Dermis microvascular lymphatic vessel endothelial cell (primary cell): ENCODE results near the gene DEXI. TPM values are rescaled to one million over a fixed set of nuclear protein-coding genes. Genes with fewer than 3 reads are reported as not detected.
A peak's percentile ranks its signal among the peaks of the same experiment; 100 is the strongest.
"Not testable (repeated sequence)": the region's sequence is repeated elsewhere in the genome, so short reads cannot be mapped to it uniquely, and the experiment has no call there.

ENCODE experiments used
- DNase-seq, 2 donors: peaks; one replicate each; pipeline versions ENCODE4 v3.0.0 to v3.0.0-alpha.2; 2010; ENCODE audit warnings: low read depth in 2 of 2
- total RNA-seq: library from RNA; depleted of rRNA; stranded (reverse); fragments of >200 nt; gene quantifications from 2 replicates; pipeline ENCODE4 v1.2.1, GENCODE V29; 2014

The DEXI gene
- total RNA-seq, 1 donor from 2014 or later, result 26.6 TPM

- DNase-seq, result not testable (repeated sequence)
Observed at GRCh38 chr16:10941935-10942351, 325 bp downstream of the DEXI start.

GRCh38 chr16:10941127-10941933 lies 938 bp downstream of the DEXI start:
- DNase-seq, result no peak

DNA sequence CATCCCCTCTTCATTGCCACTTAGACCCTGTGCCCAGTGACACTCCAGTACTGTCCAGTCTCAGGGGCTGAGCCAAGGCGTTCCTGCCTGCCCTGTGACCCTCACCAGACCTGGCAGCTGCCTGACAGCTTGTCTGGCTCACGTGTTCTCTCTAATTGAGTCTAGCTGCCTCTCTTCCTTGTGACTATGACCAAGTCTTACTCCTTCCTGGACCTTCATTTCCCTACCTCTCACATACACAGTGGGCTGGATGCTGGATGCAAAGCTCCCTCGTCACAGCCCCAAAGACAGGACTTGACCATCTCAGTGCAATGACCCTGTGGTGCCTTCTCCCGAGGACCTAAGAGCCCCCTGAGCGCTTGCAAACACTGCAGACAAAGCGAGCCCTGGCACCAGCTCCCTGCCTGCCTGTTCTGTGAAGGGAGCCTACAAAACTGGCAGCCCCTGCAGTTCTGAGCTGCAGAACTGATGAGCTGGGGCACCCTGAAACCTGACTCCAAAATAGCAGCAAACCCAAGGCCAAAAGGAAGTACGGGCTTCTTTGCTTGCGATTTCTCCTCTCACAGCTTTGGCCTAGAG lies 1.7 kb downstream of the DEXI start:
- peak in 1 of 2 donors; percentile 22 for DNase-seq

GRCh38 chr16:10939649-10940234 lies 2.5 kb downstream of the DEXI start:
- no peak for DNase-seq

DNA sequence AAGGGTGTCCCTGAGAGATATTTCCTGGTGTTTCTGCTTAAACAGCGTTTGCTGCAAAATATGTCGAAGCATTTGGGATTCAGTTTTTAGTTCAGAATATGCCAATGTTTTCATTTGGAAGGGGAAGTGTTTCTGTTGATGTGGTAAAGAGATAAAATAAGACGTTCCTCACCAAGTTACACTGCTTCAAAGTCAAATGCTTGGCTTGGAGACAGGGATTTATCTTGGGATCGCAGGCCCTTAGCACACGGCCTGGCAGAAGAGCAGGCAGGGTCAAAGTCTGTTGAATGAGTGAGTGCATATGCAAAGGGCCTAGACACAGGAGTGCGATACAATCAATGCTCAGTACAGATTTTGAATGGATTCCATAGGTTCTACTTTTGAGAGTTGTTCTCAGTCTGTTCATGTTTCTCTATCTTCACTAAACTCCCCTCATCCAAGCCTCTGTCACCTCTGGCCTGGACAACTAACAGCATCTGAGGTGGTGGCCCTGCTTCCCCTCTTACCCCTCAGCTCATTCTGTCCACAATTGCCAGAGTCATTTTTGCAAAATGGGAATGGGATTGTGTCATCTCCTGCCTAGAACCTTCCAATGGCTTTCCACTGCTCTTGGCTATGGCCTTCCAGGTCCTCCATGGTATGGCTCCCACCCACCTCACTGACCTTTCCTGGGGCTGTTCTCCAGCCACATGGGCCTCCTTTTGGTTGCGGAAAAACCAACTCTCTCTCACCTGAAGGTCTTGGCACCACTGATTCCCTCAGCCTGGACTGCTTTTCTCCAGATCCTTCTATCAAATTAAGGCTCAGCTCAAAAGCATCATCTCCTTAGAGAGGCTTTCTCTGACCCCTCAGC lies 3.2 kb downstream of the DEXI start:
- no peak for DNase-seq

DNA sequence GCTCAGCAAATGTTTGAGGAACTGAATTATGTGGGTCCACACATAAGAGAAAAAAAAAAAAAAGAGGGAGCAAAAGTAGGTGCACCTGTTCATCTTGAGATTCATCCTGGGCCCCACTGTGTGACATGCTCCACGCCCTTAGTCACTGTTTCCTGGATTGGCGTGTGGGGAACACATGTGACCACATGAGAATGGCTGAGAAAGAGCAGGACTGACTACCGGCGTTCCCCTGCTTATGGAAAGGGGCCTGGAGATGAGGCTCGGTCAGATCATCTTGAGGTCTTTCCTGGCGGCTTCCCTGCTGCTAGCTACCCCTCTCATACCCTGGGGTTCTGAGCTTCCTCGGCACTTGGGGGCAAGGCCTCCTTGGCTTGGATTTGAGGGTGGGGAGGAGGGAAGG lies 3.9 kb downstream of the DEXI start:
- DNase-seq, result peak in 1 of 2 donors; percentile 39

DNA sequence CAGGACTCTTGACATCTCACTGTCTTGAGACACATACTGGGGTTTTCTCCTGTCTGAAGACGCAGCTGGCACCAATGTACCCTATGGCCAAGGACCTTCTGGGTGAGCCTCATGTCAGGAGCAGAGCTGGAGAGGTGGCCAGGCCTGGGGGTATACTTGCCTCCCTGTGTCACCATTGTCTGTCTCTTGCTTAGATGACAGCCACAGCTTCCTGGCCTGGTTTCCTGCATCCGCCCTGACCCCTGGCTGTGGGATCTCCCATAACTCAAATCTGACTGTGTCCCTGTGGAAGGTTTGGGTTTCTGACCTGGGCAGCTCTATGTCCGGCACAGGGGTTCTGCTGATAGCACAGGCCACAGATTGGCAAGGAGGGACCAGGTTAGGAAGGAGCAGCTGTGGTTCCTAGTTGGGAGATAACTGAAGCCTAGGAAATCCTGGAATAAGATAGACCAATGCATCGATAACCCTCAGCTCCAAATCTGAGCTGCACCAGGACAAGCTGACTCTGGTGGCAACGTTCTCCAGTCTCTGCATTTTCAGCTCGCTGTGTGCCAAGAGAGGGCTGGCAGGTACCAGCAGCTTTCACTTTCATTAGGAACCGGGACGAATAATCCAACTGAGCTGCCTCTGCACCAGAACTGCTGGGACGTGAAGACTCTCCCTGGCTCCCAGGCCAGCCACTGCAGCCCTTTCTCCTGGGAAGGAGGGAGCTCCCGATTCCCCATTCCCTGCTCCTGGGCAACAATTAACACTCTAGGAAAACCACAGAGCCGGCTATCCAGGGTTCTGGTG lies 5.0 kb downstream of the DEXI start:
- peak; percentile 19 to 20 for DNase-seq

- DNase-seq, result no peak
Observed at GRCh38 chr16:10936272-10936984, 5.8 kb downstream of the DEXI start.

DNA sequence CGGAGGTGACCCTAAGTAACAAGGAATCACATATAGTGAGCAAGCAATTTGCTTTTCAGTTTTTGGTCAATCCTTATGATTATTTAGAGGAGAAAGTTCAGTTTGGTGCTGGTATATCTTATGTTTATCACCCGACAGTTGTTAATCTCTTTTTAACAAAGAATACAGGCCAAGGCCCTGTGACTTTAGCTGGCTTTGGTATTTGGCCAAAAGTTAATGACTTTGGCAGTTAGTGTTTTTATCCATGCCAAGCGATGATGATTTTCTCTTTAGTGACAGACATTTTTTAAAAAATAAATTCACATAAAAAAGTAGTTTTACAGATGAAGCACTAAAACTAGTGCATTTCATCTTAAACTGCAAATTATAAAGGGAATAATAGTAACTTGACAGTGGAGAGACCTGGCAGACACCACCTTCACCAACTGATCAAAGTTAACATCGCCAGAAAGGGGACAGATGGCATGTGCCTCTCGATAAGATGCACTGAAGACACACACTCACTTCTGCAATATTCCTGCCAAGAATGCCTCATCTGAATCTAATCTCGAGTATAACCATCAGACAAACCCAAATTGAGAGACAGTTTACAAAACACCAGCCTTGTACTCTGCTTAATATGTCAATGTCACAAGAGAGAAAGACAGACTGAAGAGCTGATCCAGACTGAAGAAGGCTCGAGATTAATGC lies 6.9 kb downstream of the DEXI start:
- no peak for DNase-seq

DNA sequence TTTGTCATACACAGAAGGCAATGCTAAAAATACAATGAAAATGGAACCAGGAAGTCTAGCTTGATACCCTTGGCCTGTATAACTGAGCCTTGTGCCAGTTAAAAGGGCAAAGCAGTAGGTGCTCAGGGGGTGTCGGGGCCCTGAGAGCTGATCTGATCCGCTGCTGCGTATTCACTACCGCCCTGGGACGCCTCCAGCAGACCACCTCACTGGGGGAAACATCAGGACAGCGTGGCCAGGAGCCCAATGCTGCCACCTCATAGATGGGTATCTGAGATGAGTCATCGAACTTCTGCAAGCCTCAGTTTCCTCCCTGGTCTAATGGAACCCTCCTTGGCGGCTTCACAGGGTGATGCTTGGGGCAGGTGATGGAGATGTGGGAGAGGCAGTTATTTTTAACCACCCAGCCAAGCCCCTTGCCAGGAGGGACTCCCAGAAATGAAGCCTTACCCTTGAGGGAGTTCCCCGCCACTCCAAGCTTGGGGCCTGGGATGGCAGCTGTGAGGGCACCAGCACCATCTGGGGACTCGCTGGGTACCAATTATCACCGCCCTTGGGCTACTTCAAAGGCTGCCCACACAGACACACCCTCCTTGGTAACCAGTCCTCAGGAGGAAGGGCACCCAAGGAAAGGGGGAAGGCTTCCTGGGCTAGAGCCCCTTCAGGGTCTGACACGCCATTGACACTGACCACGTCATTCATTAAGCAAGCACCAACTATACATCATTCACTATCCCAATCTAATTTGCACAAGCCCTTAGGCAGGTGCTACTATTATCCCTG lies 7.8 kb downstream of the DEXI start:
- no peak for DNase-seq

DNA sequence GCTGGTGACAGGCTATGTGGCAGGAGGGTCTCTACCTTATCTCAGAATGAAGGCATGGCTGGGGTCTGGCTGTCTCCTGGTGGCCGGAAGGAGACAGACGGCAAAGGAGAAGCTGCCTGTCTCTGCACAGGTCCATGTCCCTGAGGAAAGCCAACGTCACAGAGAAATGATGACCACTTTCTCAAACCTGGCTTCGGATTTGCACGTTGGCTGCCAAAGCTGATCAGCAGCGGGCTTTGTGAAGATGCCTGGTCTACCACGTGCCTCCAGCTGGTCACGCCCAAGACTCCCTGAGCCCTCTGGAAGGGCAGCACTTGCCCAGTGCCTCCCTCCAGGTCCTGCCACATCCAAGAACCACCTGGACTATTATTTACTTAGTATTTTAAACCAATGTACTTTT lies 8.4 kb downstream of the DEXI start:
- no peak for DNase-seq

DNA sequence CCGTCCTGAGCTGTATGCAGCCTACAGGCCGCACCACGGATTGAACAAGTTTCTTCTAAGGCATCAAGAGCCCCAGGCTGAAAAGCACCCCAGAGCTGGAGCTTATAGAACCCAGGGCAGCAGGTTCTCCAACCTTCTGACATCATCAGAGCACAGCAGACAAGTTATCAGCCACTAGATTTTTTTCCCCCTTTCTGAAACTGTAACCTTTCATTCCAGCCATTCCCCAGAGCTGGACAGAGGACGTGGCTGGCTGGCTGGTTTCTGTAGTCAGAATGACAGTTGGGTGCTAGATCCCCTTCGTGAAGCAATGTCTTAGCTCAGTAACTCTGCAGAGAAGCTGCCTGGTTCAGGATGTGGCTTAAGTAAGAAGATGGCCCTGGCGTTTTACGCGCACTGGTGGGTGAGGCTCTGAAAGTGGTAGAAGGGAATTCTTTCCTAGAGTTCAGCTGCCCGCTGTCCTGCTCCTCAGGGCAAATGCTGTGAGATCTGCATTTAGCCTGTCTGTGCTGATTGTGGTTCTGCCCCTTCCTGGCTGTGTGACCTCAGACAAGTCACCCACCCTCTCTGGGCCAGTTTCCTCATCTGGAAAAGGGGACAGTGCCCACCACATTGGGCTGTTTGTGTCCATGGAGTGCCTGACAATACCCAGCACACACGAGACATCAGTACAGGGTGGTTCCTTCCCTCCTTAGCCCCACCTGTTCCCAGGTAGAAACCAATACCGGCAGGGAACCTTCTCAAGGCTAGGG lies 9.1 kb downstream of the DEXI start:
- no peak for DNase-seq

DNA sequence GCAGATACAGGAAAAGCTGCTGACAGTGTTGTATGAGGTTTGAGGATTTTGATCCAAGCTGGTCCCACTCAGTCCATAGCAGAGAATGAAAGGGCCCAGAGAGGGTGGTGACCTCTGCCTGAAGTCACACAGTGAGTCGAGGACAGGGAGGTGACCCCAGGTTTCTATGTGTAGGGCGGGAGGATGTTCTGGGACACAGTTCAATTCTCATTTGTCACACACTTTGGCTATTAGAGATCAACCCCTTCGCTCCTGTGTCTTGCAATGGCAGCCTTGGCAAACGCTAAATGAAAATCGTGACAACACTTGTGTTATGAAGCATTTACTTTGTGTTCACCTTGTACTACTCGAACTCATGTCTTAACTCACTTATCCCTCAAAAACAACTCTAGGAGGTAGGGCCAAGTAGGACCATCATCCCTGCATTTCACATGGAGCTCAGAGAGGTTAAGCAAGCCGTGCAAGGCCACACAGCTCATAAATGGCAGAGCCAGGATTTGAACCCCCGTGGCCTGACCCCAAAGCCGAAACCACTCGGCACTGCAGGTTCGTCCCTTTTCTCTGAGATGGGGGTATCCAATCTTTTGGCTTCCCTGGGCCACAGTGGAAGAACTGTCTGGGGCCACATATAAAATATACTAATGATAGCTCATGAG lies 10.2 kb downstream of the DEXI start:
- DNase-seq, result no peak

GRCh38 chr16:10931134-10931533 lies 11.1 kb downstream of the DEXI start:
- no peak for DNase-seq

DNA sequence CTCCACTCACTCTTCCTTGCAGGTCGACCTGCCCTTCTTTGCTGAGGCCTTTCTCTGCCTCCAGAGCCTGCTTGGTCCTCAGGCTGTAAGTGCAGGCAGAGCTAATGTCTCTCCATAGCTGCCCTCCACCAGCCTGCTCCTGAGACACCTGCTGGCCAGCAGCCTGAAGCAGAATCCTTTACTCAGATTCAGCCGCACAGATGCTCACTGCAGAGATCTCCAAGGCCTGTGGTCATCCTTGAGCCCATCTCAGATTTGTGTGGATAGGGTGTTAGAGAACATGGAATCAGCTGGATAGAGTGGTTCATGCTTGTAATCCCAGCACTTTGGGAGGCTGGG lies 11.5 kb downstream of the DEXI start:
- DNase-seq, result no peak

- DNase-seq, result no peak
Observed at GRCh38 chr16:10929853-10930754, 12.2 kb downstream of the DEXI start.

- DNase-seq, result not testable (repeated sequence)
Observed at GRCh38 chr16:10929097-10929496, 13.2 kb downstream of the DEXI start.
